Measurements from ENCODE around the gene KIF2C. TPM values are rescaled to one million over a fixed set of nuclear protein-coding genes. Genes with fewer than 3 reads are reported as not detected.

The KIF2C gene
- total and polyA plus RNA-seq, 9 of the 15 experiments (the other 6 are each of a cell fraction or from before 2014, with no cell fraction given): 84.9 to 226 (median 169) TPM

DNA sequence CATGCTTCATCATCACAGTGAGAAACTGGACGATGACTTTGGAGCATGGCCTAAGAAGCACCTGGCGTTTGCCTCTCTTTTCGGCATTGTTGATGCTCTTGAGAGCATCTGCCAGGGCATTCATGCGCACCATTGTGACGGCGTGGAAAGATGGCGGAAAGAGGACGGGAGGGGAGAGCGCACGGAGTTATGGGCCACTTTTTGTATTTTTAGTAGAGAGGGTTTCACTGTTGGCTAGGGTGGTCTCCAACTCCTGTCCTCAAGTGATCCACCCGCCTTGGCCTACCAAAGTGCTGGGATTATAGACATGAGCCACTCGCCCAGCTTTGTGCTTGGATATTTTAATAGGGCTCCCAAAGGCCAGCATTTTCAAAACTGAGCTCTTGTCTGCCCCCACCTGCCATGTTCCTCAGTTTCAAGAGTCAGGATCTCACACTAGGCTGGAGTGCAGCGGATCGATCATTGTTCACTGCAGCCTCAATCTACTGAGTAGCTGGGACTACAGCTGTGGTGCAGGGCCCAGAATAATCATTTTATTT, 41.0 kb downstream of the KIF2C start (continued):
- TF ChIP-seq, protein P1, sequence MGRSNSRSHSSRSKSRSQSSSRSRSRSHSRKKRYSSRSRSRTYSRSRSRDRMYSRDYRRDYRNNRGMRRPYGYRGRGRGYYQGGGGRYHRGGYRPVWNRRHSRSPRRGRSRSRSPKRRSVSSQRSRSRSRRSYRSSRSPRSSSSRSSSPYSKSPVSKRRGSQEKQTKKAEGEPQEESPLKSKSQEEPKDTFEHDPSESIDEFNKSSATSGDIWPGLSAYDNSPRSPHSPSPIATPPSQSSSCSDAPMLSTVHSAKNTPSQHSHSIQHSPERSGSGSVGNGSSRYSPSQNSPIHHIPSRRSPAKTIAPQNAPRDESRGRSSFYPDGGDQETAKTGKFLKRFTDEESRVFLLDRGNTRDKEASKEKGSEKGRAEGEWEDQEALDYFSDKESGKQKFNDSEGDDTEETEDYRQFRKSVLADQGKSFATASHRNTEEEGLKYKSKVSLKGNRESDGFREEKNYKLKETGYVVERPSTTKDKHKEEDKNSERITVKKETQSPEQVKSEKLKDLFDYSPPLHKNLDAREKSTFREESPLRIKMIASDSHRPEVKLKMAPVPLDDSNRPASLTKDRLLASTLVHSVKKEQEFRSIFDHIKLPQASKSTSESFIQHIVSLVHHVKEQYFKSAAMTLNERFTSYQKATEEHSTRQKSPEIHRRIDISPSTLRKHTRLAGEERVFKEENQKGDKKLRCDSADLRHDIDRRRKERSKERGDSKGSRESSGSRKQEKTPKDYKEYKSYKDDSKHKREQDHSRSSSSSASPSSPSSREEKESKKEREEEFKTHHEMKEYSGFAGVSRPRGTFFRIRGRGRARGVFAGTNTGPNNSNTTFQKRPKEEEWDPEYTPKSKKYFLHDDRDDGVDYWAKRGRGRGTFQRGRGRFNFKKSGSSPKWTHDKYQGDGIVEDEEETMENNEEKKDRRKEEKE (IDR thresholded peaks at IDR 0.05; ENCODE audit: borderline replicate concordance in 1 of 2, control insufficient read depth in 1 of 2, low read depth in 2 of 2, low read length in 1 of 2): peak in 1 of 2 experiments; percentile 57; a peak in 1 of 4 replicates
- TF ChIP-seq POLR2G (IDR thresholded peaks at IDR 0.05; ENCODE audit: low read depth, low read length) (peak; percentile 41; the same call in 1 of the 2 replicates), KDM5B (IDR thresholded peaks at IDR 0.05; ENCODE audit: insufficient replicate concordance, low read depth, low read length) (peak; percentile 26), POLR2AphosphoS5 (IDR thresholded peaks at IDR 0.05; ENCODE audit: control insufficient read depth, insufficient read depth, low read depth, low read length) (peak; percentile 63; the same call in 1 of the 2 replicates), KAT7 (CRISPR knock-in tag; IDR thresholded peaks at IDR 0.05; ENCODE audit: borderline replicate concordance) (no peak), SIN3B (IDR thresholded peaks at IDR 0.05; ENCODE audit: low read depth) (no peak), PHF8 (IDR thresholded peaks at IDR 0.05; ENCODE audit: borderline replicate concordance, low read length) (no peak), CUX1 (CRISPR knock-in tag; IDR thresholded peaks at IDR 0.05) (no peak), TOE1 (IDR thresholded peaks at IDR 0.05; ENCODE audit: borderline replicate concordance) (0 out of 2 replicates have a peak, but pooled peaks have one; percentile 32), TOE1 (CRISPR knock-in tag; IDR thresholded peaks at IDR 0.05; ENCODE audit: borderline replicate concordance, low read depth) (no peak), ZFX (CRISPR knock-in tag; IDR thresholded peaks at IDR 0.05) (no peak), ATF1 (CRISPR knock-in tag; IDR thresholded peaks at IDR 0.05) (no peak), ATF1 (tag; IDR thresholded peaks at IDR 0.05) (0 out of 2 replicates have a peak, but pooled peaks have one; percentile 7)
- TF ChIP-seq, protein P2, sequence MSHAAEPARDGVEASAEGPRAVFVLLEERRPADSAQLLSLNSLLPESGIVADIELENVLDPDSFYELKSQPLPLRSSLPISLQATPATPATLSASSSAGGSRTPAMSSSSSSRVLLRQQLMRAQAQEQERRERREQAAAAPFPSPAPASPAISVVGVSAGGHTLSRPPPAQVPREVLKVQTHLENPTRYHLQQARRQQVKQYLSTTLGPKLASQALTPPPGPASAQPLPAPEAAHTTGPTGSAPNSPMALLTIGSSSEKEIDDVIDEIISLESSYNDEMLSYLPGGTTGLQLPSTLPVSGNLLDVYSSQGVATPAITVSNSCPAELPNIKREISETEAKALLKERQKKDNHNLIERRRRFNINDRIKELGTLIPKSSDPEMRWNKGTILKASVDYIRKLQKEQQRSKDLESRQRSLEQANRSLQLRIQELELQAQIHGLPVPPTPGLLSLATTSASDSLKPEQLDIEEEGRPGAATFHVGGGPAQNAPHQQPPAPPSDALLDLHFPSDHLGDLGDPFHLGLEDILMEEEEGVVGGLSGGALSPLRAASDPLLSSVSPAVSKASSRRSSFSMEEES (CRISPR knock-in tag; IDR thresholded peaks at IDR 0.05): no peak
- TF ChIP-seq, protein P3, sequence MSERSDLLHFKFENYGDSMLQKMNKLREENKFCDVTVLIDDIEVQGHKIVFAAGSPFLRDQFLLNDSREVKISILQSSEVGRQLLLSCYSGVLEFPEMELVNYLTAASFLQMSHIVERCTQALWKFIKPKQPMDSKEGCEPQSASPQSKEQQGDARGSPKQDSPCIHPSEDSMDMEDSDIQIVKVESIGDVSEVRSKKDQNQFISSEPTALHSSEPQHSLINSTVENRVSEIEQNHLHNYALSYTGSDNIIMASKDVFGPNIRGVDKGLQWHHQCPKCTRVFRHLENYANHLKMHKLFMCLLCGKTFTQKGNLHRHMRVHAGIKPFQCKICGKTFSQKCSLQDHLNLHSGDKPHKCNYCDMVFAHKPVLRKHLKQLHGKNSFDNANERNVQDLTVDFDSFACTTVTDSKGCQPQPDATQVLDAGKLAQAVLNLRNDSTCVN (CRISPR knock-in tag; IDR thresholded peaks at IDR 0.05): no peak

Data from K562 (cell line).